Suprapubic skin (tissue), 4 donors: ENCODE results near the gene TMEM259. TPM values are rescaled to one million over a fixed set of nuclear protein-coding genes. Genes with fewer than 3 reads are reported as not detected.

Source experiments
- DNase-seq, 2 donors: peaks; one replicate each; pipeline ENCODE4 v3.0.0-alpha.2; 2019; ENCODE audit warnings: low spot score in 2 of 2
- H3K27ac ChIP-seq: fragments of 200-600 bp; sonication (generic); one replicate; pipeline ENCODE4 v1.5.1; 2019
- H3K27me3 ChIP-seq: fragments of 200-600 bp; sonication (generic); one replicate; pipeline ENCODE4 v1.5.1; 2019
- H3K36me3 ChIP-seq: fragments of 200-600 bp; sonication (generic); one replicate; pipeline ENCODE4 v1.5.1; 2019
- H3K4me1 ChIP-seq: fragments of 200-600 bp; sonication (generic); one replicate; pipeline ENCODE4 v1.5.1; 2019
- H3K4me3 ChIP-seq: fragments of 200-600 bp; sonication (generic); one replicate; pipeline ENCODE4 v1.5.1; 2019; ENCODE audit warnings: mild to moderate bottlenecking
- H3K9me3 ChIP-seq: fragments of 200-600 bp; sonication (generic); one replicate; pipeline ENCODE4 v1.5.1; 2019
- EP300 ChIP-seq: sonication (generic); formaldehyde crosslinking; IDR thresholded peaks from one replicate; pipeline ENCODE4 v1.6.1; 2017; ENCODE audit warnings: antibody characterized with exemption
- POLR2A ChIP-seq, 2 donors: fragments of 450-650 bp; IDR thresholded peaks; one replicate each; pipeline ENCODE4 v1.6.1; 2017; ENCODE audit warnings: antibody characterized with exemption in 2 of 2, mild to moderate bottlenecking in 2 of 2, moderate library complexity in 2 of 2
- POLR2AphosphoS5 ChIP-seq, 3 donors: sonication (generic); formaldehyde crosslinking; IDR thresholded peaks; one replicate each; pipeline ENCODE4 v1.6.1; 2017; ENCODE audit warnings: antibody characterized with exemption in 3 of 3
- WGBS: methylation state at CpG from one replicate; pipeline ENCODE4 v1.1.5; 2018; 5-methylcytosine and 5-hydroxymethylcytosine counted together
- total RNA-seq, 4 donors: library from RNA; depleted of rRNA; stranded (reverse); fragments of >200 nt; gene quantifications; one replicate each; pipeline ENCODE4 v1.1.0, GENCODE V29; 2016
- TF ChIP-seq, protein P1 (sequence below), 2 donors: fragments of 200-600 bp in 1 of 2; fragments of 450-650 bp in 1 of 2; sonication (generic) in 1 of 2; IDR thresholded peaks; one replicate each; pipeline ENCODE4 v1.5.1; 2016 to 2019; ENCODE audit warnings: antibody characterized with exemption in 2 of 2, mild to moderate bottlenecking in 1 of 2, moderate library complexity in 1 of 2

The TMEM259 gene
- total RNA-seq, 4 donors from 2014 or later: 165 to 349 (median 243) TPM

DNA sequence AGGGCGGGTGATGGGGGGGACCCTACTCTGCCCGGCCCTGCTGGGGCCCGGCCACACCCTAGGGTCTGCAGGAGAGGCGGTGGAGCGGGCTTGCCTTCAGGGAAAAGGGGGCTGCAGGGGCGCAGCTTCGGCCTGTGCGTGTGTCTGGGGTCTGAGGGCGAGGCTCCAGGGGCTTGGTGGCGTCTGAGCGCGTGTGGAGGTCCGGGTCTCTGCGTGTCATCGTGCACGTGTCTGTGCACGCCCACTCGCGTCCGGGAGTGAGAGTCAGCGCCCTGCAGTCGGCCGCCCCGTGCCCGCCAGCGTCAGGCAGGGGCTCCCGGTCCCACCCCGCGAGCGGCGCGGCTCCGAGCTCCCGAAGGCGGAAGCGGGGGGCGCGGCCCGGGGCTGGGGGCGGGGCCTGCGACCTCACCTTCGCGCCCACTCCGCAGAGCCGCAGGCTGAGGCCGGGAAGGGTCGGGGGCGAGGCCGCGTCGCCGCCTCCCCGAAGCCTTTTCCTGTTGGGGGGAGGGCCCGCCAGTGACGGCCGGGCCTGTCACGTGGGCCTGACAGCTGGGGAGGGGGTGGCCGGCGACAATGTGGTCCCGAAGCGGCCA is 45.9 kb upstream of the TMEM259 start, which contains the start of gene ARHGAP45:
Gene ARHGAP45 (plus strand): TSS at position 420 of the 593 bp plus-strand sequence. CDS start 239 bp downstream, outside the sequence.
- no peaks in the 10 kb centered on the region for H3K36me3 ChIP-seq
- no peaks in the 10 kb centered on the region for H3K9me3 ChIP-seq
- peak within 1 kb of the TSS; percentile 1 for H3K27ac ChIP-seq
- peak in 1 of 2 donors; percentile 73 for DNase-seq
- 0% methylated on average over 3 of the region's 61 CpGs for WGBS
- no peak for TF ChIP-seq POLR2AphosphoS5 (IDR thresholded peaks at IDR 0.05)
- TF ChIP-seq POLR2A (IDR thresholded peaks at IDR 0.05): no peak
- TF ChIP-seq, protein P1, sequence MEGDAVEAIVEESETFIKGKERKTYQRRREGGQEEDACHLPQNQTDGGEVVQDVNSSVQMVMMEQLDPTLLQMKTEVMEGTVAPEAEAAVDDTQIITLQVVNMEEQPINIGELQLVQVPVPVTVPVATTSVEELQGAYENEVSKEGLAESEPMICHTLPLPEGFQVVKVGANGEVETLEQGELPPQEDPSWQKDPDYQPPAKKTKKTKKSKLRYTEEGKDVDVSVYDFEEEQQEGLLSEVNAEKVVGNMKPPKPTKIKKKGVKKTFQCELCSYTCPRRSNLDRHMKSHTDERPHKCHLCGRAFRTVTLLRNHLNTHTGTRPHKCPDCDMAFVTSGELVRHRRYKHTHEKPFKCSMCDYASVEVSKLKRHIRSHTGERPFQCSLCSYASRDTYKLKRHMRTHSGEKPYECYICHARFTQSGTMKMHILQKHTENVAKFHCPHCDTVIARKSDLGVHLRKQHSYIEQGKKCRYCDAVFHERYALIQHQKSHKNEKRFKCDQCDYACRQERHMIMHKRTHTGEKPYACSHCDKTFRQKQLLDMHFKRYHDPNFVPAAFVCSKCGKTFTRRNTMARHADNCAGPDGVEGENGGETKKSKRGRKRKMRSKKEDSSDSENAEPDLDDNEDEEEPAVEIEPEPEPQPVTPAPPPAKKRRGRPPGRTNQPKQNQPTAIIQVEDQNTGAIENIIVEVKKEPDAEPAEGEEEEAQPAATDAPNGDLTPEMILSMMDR (IDR thresholded peaks at IDR 0.05): no peak
- TF ChIP-seq EP300: no peak
- H3K4me3 ChIP-seq: peak within 1 kb of the TSS; percentile 52
- peaks cover 62% of the 10 kb centered on the region for H3K4me1 ChIP-seq
- H3K27me3 ChIP-seq: peaks cover 41% of the 10 kb centered on the region

DNA sequence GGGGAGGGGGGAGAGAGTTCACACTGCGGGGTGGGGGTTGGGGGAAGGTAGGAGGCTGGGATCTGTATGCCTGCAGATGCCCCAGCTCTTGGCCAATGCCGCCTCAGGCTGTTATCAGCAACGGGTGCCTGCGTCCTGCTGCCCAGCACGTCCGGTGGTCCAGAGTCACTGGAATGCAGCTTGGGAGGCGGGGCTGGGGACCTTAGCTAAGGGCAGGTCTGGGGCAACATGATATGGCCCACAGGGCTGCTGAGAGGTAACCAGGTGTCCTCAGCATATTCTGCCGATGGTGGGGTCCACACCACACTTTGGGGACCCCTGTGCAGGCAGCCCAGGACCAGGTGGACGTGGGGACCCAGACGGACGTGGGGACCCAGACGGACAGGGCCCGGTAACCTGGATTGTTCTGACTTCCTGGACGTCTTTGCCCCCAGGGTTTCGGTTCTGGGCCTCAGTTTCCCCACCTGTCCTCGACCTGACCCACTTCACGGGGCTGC is 45.4 kb upstream of the TMEM259 start:
- peaks cover 41% of the 10 kb centered on the region for H3K27me3 ChIP-seq
- H3K27ac ChIP-seq: no peak overlapping the region
- H3K9me3 ChIP-seq: no peaks in the 10 kb centered on the region
- peak in 1 of 2 donors; percentile 67 for DNase-seq
- peak overlapping the region; percentile 52 for H3K4me3 ChIP-seq
- H3K4me1 ChIP-seq: peaks cover 57% of the 10 kb centered on the region
- 43% methylated on average over 17 of the region's 17 CpGs for WGBS
- no peak for TF ChIP-seq POLR2A (IDR thresholded peaks at IDR 0.05)
- no peaks in the 10 kb centered on the region for H3K36me3 ChIP-seq

DNA sequence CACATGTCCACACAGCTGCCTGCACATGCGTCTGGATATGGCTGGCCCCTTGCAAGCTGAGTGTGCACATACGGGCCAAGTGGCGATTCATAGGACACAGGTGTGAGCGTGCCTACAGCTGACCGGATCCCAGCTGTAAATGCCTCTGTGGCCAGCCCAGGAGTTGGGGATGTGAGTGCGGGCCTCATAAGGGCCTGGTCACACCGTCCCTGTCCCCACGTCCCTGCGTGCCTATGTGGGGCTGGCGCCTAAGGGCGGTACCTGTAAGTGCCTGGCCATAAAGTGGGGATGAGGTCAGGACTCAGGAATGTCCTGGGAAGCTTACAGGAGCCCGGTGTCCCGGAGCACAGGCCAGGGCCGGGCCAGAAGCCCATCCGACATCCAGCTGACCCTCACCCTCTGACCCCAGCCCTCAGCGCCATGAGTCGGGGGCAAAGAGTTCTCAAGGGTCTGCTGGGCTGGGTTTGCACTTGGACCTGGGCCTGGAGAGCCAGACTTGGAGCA is 44.7 kb upstream of the TMEM259 start:
- H3K4me1 ChIP-seq: peaks cover 51% of the 10 kb centered on the region
- no peak overlapping the region for H3K4me3 ChIP-seq
- H3K9me3 ChIP-seq: no peaks in the 10 kb centered on the region
- H3K27ac ChIP-seq: no peak overlapping the region
- 32% methylated on average over 5 of the region's 17 CpGs for WGBS
- no peak for DNase-seq
- TF ChIP-seq POLR2AphosphoS5 (IDR thresholded peaks at IDR 0.05) (no peak), EP300 (no peak), POLR2A (IDR thresholded peaks at IDR 0.05) (no peak)
- no peaks in the 10 kb centered on the region for H3K36me3 ChIP-seq
- H3K27me3 ChIP-seq: peaks cover 35% of the 10 kb centered on the region

DNA sequence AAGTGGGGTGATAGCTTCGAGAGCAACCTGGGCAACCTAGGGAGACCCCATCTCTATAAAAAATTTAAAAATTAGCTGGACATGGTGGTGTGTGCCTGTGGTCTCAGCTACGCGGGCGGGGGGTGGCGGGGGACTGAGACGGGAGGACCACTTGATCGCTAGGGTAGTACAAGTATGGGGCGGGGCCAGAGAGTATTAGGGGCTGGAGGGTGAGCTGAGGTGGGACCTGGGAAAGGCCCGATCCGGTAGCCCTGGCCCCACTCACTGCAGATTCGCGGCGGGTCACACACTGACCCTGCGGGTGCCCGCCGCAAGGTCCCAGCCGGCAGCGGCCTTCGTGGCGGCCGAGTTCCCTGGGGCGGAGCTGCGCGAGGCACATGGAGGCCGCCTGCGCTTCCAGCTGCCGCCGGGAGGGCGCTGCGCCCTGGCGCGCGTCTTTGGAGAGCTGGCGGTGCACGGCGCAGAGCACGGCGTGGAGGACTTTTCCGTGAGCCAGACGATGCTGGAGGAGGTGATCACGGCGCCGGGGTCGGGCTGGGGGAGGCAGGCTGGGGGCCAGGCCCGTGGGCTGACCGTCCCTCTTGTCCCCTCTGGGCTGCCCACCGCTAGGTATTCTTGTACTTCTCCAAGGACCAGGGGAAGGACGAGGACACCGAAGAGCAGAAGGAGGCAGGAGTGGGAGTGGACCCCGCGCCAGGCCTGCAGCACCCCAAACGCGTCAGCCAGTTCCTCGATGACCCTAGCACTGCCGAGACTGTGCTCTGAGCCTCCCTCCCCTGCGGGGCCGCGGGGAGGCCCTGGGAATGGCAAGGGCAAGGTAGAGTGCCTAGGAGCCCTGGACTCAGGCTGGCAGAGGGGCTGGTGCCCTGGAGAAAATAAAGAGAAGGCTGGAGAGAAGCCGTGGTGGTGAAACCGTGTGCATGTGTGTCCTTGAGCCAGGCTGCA is 44.0 kb upstream of the TMEM259 start:
- Histone ChIP-seq H3K36me3 (peaks cover 3% of the 10 kb centered on the region), H3K4me3 (no peak overlapping the region), H3K4me1 (peaks cover 49% of the 10 kb centered on the region), H3K27ac (no peak overlapping the region), H3K27me3 (peaks cover 31% of the 10 kb centered on the region), H3K9me3 (no peaks in the 10 kb centered on the region)
- WGBS: 22% methylated on average over 23 of the region's 60 CpGs
- no peak for TF ChIP-seq EP300
- no peak for TF ChIP-seq POLR2AphosphoS5 (IDR thresholded peaks at IDR 0.05)
- TF ChIP-seq, protein P1 (IDR thresholded peaks at IDR 0.05): peak; percentile 67 to 97
- TF ChIP-seq POLR2A (IDR thresholded peaks at IDR 0.05): no peak
- peak in 1 of 2 donors; percentile 71 for DNase-seq

DNA sequence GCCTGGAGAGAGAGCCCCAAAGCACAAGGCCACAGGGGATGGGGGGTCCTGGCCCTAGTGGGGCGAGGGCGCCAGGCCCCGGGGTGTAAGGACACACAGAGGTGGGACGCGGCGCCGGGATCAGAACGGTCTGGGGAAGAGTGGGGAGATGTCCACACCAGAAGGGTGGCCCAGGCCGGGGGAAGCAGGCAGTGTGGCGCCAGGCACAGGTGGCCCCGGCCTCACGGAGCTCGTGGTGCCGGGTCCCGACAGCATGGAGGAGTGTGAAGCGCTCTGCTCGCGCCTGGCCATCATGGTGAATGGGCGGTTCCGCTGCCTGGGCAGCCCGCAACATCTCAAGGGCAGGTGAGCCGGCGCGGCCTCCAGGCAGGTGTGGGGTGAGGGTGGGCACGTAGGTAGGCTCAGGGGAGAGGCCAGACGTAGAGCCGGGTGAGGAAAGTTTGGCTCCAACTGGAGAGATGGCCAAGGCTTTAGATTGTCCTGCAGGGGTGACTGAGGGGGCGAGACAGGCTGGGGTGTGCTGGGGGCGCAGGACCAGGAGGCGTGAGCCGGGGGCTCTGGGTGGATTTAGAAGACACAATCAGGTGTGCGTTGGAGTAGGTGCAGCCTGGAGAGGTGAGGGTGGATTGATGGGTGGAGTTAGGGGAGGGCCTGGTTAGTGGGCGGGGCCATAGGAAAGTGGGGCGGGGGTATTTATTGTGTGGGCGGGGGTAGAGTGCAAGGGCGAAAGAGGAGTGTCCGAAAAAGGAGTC is 43.2 kb upstream of the TMEM259 start:
- WGBS: 66% methylated on average over 37 of the region's 37 CpGs

More for the DNA sequence above, 43.2 kb upstream of the TMEM259 start:
- Histone ChIP-seq H3K4me3 (no peak overlapping the region), H3K27me3 (peaks cover 27% of the 10 kb centered on the region), H3K27ac (no peak overlapping the region), H3K9me3 (no peaks in the 10 kb centered on the region), H3K36me3 (peaks cover 6% of the 10 kb centered on the region), H3K4me1 (peaks cover 44% of the 10 kb centered on the region)
- TF ChIP-seq, protein P1 (IDR thresholded peaks at IDR 0.05): no peak
- TF ChIP-seq POLR2A (IDR thresholded peaks at IDR 0.05): no peak
- TF ChIP-seq POLR2AphosphoS5 (IDR thresholded peaks at IDR 0.05): no peak
- no peak for TF ChIP-seq EP300
- no peak for DNase-seq
